Tibial artery (tissue), 4 donors: ENCODE measurements around the gene ALX4.

ENCODE experiments used
- DNase-seq, 2 donors: peaks; one replicate each; pipeline ENCODE4 v3.0.0-alpha.2; 2019
- H3K27ac ChIP-seq, 2 donors: fragments of 200-600 bp; sonication (generic) in 1 of 2; 1 replicate in 1 of 2; 2 replicates in 1 of 2; pipeline ENCODE4 v1.5.1; 2018 to 2019; ENCODE audit warnings: mild to moderate bottlenecking in 1 of 2
- H3K27me3 ChIP-seq, 2 donors: fragments of 200-600 bp; sonication (generic) in 1 of 2; one replicate each; pipeline versions ENCODE4 v1.5.1 to v1.6.0; 2016 to 2019
- H3K36me3 ChIP-seq, 3 donors: fragments of 200-600 bp; sonication (generic) in 2 of 3; one replicate each; pipeline ENCODE4 v1.5.1; 2016 to 2019; ENCODE audit warnings: mild to moderate bottlenecking in 2 of 3
- H3K4me1 ChIP-seq, 4 donors: fragments of 200-600 bp; sonication (generic) in 2 of 4; 1 replicate in 3 of 4; 2 replicates in 1 of 4; pipeline ENCODE4 v1.5.1; 2016 to 2019
- H3K4me3 ChIP-seq, 2 donors: fragments of 200-600 bp; sonication (generic) in 1 of 2; 1 replicate in 1 of 2; 2 replicates in 1 of 2; pipeline ENCODE4 v1.5.1; 2018 to 2019; ENCODE audit warnings: mild to moderate bottlenecking in 2 of 2
- H3K9me3 ChIP-seq, 3 donors: fragments of 200-600 bp; sonication (generic) in 1 of 3; one replicate each; pipeline ENCODE4 v1.5.1; 2016 to 2019
- intact Hi-C: fragments of 100-400 bp; cut with DNase I; formaldehyde crosslinking; loops from one replicate; pipeline ENCODE4 v1.15.0; 2023; ENCODE audit warnings: low total_unique reads
- TF ChIP-seq, protein P1 (sequence below), 2 experiments: fragments of 200-600 bp in 1 of 2; fragments of 450-650 bp in 1 of 2; IDR thresholded peaks; one replicate each; pipeline ENCODE4 v1.5.1; 2017 to 2019; ENCODE audit warnings: antibody characterized with exemption in 2 of 2, mild to moderate bottlenecking in 1 of 2, moderate library complexity in 1 of 2

Gene ALX4

DNA sequence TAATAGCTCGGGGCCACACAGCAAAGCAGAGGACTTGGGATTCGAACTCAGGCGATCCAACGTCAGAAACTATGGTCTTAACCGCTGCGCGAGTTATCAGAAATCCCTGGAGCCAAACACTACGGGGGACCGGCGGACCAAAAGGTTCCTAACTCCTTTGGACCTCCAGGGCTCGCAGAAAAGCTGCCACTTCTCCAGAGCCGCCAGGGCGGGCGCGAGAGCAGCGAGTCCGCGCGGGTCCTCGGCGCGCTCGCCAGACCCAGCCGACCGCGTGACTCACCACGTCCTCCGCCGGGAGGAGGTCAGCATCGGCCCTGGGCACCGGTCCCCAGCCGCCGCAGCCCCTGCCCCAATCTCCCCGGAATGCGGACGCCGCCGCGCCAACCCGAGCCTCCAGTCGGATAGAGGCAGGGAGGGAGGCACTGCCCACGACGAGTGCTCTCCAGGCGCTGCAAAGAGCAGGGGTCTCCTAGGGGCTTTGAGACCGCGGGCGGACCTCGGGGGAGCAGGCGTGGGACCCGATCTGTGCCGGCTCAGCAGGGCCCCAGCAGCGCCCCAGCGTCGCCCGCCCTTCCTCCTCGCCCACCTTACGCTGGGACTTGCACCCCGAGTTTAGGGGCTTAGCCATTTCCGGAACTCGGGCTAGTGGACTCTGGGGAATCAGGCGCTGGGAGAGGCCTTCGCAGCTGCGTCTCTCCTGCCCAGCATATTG lies 6.2 kb upstream of the ALX4 start:
- DNase-seq: peak in 1 of 2 donors; percentile 60
- Histone ChIP-seq H3K27ac (no peak overlapping the region), H3K4me1 (peaks cover 0 to 24% (median 16%) of the 10 kb centered on the region in 4 donors), H3K9me3 (no peaks in the 10 kb centered on the region), H3K36me3 (no peaks in the 10 kb centered on the region), H3K27me3 (peaks cover 3 to 98% of the 10 kb centered on the region in 2 donors), H3K4me3 (peak overlapping the region; percentile 21 to 44)
- TF ChIP-seq, protein P1, sequence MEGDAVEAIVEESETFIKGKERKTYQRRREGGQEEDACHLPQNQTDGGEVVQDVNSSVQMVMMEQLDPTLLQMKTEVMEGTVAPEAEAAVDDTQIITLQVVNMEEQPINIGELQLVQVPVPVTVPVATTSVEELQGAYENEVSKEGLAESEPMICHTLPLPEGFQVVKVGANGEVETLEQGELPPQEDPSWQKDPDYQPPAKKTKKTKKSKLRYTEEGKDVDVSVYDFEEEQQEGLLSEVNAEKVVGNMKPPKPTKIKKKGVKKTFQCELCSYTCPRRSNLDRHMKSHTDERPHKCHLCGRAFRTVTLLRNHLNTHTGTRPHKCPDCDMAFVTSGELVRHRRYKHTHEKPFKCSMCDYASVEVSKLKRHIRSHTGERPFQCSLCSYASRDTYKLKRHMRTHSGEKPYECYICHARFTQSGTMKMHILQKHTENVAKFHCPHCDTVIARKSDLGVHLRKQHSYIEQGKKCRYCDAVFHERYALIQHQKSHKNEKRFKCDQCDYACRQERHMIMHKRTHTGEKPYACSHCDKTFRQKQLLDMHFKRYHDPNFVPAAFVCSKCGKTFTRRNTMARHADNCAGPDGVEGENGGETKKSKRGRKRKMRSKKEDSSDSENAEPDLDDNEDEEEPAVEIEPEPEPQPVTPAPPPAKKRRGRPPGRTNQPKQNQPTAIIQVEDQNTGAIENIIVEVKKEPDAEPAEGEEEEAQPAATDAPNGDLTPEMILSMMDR (IDR thresholded peaks at IDR 0.05): no peak
- intact Hi-C loops: no loop called here

DNA sequence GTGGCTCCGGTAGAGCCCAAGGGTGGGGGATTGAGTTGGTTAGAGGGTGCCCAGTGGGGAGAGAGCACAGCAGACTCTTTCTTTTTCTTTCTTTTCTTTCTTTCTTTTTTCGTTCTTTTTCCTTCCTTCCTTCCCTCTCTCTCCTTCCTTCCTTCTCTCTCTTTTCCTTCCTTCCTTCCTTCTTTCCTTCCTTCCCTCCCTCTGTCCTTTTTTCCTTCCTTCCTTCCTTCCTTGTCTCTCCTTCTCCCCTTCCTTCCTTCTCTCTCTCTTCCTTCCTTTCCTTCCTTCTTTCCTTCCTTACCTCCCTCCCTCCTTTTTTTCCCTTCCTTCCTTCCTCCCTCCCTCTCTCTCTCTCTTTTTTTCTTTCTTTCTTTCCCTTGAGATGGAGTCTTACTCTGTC lies 4.8 kb upstream of the ALX4 start:
- intact Hi-C loops: no loop called here
- DNase-seq: no peak
- TF ChIP-seq, protein P1 (IDR thresholded peaks at IDR 0.05): no peak

DNA sequence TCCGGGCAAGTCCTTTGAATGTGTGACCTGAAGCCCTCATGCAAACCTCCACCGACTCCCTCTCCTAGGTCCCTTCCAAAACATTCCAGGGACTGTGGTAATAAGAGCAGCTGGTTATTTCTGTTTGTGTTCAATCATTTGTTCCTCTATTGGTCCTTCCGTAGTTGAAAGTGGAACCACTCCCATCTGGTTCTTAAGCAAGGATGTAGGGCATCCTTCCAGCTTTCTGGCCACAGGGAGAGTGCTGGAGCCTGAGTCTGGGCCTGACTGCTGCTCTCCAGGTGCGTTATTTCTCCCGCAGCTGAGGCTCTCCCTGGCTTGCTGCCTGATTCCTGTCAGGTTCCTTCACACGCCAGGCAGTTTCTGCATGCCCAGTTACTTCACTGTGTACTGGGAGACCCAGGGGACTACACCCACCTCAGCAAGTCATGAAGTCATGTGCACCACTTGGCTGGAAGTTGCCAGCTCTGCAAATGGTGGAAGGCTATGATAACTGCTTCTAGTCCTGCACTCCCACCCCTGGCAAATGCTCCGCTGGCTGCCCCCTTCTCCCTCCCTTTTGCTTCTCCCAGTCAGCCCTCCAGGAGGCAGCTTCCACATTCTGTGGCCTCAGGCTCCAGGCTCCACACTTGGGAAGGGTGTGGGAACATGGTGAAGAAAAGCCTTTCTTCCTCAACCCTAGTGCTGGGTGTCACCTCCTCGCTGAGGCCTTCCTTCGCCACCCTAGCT lies 4.0 kb upstream of the ALX4 start:
- peak in 1 of 2 donors; percentile 37 for DNase-seq

More for the DNA sequence above, 4.8 kb upstream of the ALX4 start:
- Histone ChIP-seq H3K27me3 (peaks cover 3 to 96% of the 10 kb centered on the region in 2 donors), H3K36me3 (no peaks in the 10 kb centered on the region), H3K4me1 (peaks cover 0 to 35% (median 29%) of the 10 kb centered on the region in 4 donors), H3K4me3 (no peak overlapping the region), H3K27ac (no peak overlapping the region), H3K9me3 (no peaks in the 10 kb centered on the region)

DNA sequence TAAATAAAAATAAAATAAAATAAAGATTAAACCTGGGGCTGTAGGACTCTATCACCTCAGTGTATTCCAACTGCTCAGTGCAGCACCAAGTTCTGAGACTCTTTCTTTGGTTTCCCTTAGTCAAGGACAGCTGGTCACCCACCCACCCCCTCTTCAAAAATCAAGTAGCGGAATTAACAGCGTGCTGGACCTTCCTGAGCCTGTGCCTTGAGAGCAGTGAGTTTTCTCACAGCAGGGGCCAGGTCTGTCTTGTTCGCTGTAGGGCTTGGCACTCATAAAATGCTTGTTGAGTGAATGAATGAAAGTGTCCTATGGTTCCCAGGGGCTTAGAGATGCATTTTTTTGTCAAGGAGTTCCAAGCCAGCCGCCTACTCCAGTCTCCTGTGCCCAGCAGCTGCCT lies 2.9 kb upstream of the ALX4 start:
- no peaks in the 10 kb centered on the region for H3K9me3 ChIP-seq
- H3K36me3 ChIP-seq: no peaks in the 10 kb centered on the region
- peaks cover 3 to 96% of the 10 kb centered on the region in 2 donors for H3K27me3 ChIP-seq
- no peak overlapping the region for H3K4me3 ChIP-seq
- peaks cover 0 to 42% (median 39%) of the 10 kb centered on the region in 4 donors for H3K4me1 ChIP-seq
- intact Hi-C loops: no loop called here
- TF ChIP-seq, protein P1 (IDR thresholded peaks at IDR 0.05): no peak
- no peak overlapping the region for H3K27ac ChIP-seq
- DNase-seq: peak in 1 of 2 donors; percentile 29

More for the DNA sequence above, 4.0 kb upstream of the ALX4 start:
- Histone ChIP-seq H3K27ac (no peak overlapping the region), H3K9me3 (no peaks in the 10 kb centered on the region), H3K36me3 (no peaks in the 10 kb centered on the region), H3K4me3 (no peak overlapping the region), H3K4me1 (peaks cover 0 to 40% (median 37%) of the 10 kb centered on the region in 4 donors), H3K27me3 (peaks cover 3 to 96% of the 10 kb centered on the region in 2 donors)
- intact Hi-C loops: no loop called here
- TF ChIP-seq, protein P1 (IDR thresholded peaks at IDR 0.05): no peak

DNA sequence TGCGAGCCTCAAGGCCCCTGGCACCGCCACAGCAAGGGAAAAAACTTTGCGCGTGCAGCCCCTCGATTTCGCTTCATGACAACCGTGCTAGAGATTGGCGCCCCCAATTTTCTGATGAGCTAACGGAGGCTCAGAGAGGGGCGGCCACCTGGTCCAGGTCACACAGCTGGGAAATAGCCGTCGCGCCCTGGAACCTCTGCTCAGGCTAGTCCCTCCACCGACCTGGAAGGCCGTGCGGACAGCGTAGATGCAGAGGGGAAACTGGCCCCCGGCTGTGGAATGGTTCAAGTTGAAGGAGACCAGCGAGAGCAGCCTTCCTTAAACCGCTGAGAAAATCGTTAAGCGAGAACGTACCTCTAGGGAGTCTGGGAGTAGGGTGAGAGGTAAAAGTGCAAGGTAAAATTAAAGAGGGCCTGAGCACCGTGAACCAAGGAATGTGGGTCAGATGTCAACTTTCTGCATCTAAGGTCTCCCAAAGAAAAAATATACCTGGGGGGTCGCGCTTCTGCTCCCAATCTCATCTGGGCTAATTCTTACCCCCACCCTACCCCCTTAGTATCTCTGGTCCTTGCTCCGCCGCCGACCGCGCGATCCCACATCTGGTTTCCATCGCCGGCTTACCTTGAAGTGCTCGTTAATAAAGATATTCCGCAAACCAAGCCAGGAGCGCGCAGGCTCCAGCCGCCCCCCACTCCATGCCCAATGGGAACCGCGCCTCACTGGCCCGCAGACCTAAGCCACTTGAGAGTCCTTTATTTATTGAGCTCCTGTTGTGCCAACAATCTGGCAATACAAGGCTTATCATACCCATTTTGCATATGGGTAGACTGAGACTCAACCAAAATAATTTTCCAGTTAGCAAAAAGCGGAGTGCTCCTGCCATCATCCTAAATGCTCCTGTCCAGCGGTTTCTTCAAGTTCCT lies 1.7 kb upstream of the ALX4 start:
- Histone ChIP-seq H3K9me3 (no peaks in the 10 kb centered on the region), H3K4me1 (peaks cover 0 to 36% (median 34%) of the 10 kb centered on the region in 4 donors), H3K27ac (no peak overlapping the region), H3K27me3 (peaks cover 3 to 96% of the 10 kb centered on the region in 2 donors), H3K4me3 (no peak overlapping the region), H3K36me3 (no peaks in the 10 kb centered on the region)
- intact Hi-C loops: no loop called here
- TF ChIP-seq, protein P1 (IDR thresholded peaks at IDR 0.05): no peak
- no peak for DNase-seq
